ENCODE results near the gene CTXND1.

The CTXND1 gene

DNA sequence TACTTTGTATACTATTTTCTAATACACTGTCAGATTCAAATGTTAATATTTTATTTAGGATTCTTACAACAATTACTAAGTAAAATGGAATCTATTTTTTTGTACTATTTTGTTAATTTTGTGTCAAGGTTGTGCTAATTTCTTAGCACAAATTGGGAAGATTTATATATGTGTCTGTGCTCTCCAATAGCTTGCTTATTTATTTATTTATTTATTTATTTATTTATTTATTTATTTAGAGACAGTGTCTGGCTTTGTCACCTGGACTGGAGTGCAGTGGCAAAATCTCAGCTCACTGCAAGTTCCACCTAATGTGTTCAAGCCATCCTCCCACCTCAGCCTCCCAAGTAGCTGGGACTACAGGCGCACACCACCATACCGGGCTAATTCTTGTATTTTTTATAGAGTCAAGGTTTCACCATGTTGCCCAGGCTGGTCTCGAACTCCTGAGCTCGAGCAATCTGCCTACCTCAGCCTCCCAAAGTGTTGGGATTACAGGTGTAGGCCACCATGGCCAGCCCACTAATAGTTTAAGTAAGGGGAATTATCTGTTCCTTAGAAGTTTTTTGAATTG is 34.6 kb downstream of the CTXND1 start:
- Histone ChIP-seq H3F3A (ENCODE audit: low read depth) (no peaks in the 10 kb centered on the region), H3K4me1 (ENCODE audit: insufficient read depth, low read length, poor library complexity, severe bottlenecking) (no peaks in the 10 kb centered on the region)

GRCh38 chr15:80216911-80217310 is 35.1 kb downstream of the CTXND1 start:
- Histone ChIP-seq H3K4me2 (ENCODE audit: low read depth, low read length, poor library complexity, severe bottlenecking) (no peak overlapping the region), H3K9me2 (replicated peaks; ENCODE audit: low read depth, low read length) (no peaks in the 10 kb centered on the region), H3F3A (ENCODE audit: low read depth) (no peaks in the 10 kb centered on the region), H3K4me1 (ENCODE audit: insufficient read depth, low read length, poor library complexity, severe bottlenecking) (no peaks in the 10 kb centered on the region), H2AFZ (ENCODE audit: low read length) (no peak overlapping the region), H3K9me3 (ENCODE audit: insufficient read depth, low read depth, low read length) (no peaks in the 10 kb centered on the region), H3K9ac (ENCODE audit: low read depth, low read length, poor library complexity, severe bottlenecking) (no peak overlapping the region), H3K79me2 (ENCODE audit: insufficient read depth, low read length) (no peaks in the 10 kb centered on the region), H3K36me3 (ENCODE audit: insufficient read depth, low read length) (no peaks in the 10 kb centered on the region), H3K27me3 (ENCODE audit: insufficient read depth, low read length, poor library complexity, severe bottlenecking) (no peaks in the 10 kb centered on the region), H3K4me3 (ENCODE audit: low read length, poor library complexity, severe bottlenecking) (no peak overlapping the region), H4K20me1 (ENCODE audit: insufficient read depth, low read length, poor library complexity, severe bottlenecking) (no peaks in the 10 kb centered on the region)
- TF ChIP-seq CTCF (conservative IDR thresholded peaks at IDR 0.05; ENCODE audit: low read length) (no peak), EZH2phosphoT487 (IDR thresholded peaks at IDR 0.05; ENCODE audit: borderline replicate concordance) (no peak)

More for the DNA sequence above, 34.6 kb downstream of the CTXND1 start:
- H4K20me1 ChIP-seq (ENCODE audit: insufficient read depth, low read length, poor library complexity, severe bottlenecking) = no peaks in the 10 kb centered on the region
- no peaks in the 10 kb centered on the region for H3K9me3 ChIP-seq (ENCODE audit: insufficient read depth, low read depth, low read length)
- no peak overlapping the region for H3K4me2 ChIP-seq (ENCODE audit: low read depth, low read length, poor library complexity, severe bottlenecking)
- H3K79me2 ChIP-seq (ENCODE audit: insufficient read depth, low read length) = no peaks in the 10 kb centered on the region
- TF ChIP-seq CTCF (conservative IDR thresholded peaks at IDR 0.05; ENCODE audit: low read length) (no peak), EZH2phosphoT487 (IDR thresholded peaks at IDR 0.05; ENCODE audit: borderline replicate concordance) (no peak)
- no peak overlapping the region for H3K9ac ChIP-seq (ENCODE audit: low read depth, low read length, poor library complexity, severe bottlenecking)
- no peaks in the 10 kb centered on the region for H3K9me2 ChIP-seq (replicated peaks; ENCODE audit: low read depth, low read length)
- no peaks in the 10 kb centered on the region for H3K27me3 ChIP-seq (ENCODE audit: insufficient read depth, low read length, poor library complexity, severe bottlenecking)
- H3K36me3 ChIP-seq (ENCODE audit: insufficient read depth, low read length) = no peaks in the 10 kb centered on the region
- H2AFZ ChIP-seq (ENCODE audit: low read length) = no peak overlapping the region
- no peak overlapping the region for H3K4me3 ChIP-seq (ENCODE audit: low read length, poor library complexity, severe bottlenecking)

DNA sequence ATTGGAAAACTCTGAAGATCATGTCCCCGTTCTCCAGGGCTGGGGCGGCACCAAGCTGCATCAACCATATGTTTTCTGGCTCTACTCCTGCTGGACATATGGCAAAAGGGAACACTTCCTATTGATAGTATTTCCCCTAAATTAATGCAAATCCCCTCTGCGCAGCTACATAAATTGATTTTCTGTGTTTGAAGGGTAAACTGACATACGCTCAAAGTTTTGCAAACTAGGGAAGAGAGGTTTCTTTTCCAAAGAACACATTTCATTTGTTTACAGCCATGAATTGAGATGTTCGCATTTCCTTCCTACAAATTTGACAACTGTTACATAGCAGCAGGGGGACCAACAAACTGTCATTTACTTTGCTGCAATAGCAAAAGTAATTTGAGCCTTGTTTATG is 35.9 kb downstream of the CTXND1 start:
- no peak overlapping the region for H2AFZ ChIP-seq (ENCODE audit: low read length)
- H3F3A ChIP-seq (ENCODE audit: low read depth) = no peaks in the 10 kb centered on the region
- no peaks in the 10 kb centered on the region for H3K36me3 ChIP-seq (ENCODE audit: insufficient read depth, low read length)
- H3K27me3 ChIP-seq (ENCODE audit: insufficient read depth, low read length, poor library complexity, severe bottlenecking) = no peaks in the 10 kb centered on the region
- no peaks in the 10 kb centered on the region for H3K79me2 ChIP-seq (ENCODE audit: insufficient read depth, low read length)
- no peaks in the 10 kb centered on the region for H3K9me3 ChIP-seq (ENCODE audit: insufficient read depth, low read depth, low read length)
- H3K4me2 ChIP-seq (ENCODE audit: low read depth, low read length, poor library complexity, severe bottlenecking) = no peak overlapping the region
- H3K9me2 ChIP-seq (replicated peaks; ENCODE audit: low read depth, low read length) = no peaks in the 10 kb centered on the region
- no peak overlapping the region for H3K9ac ChIP-seq (ENCODE audit: low read depth, low read length, poor library complexity, severe bottlenecking)
- TF ChIP-seq CTCF (conservative IDR thresholded peaks at IDR 0.05; ENCODE audit: low read length) (no peak), EZH2phosphoT487 (IDR thresholded peaks at IDR 0.05; ENCODE audit: borderline replicate concordance) (no peak)
- no peaks in the 10 kb centered on the region for H3K4me1 ChIP-seq (ENCODE audit: insufficient read depth, low read length, poor library complexity, severe bottlenecking)
- no peaks in the 10 kb centered on the region for H4K20me1 ChIP-seq (ENCODE audit: insufficient read depth, low read length, poor library complexity, severe bottlenecking)
- no peak overlapping the region for H3K4me3 ChIP-seq (ENCODE audit: low read length, poor library complexity, severe bottlenecking)

Measured in Loucy (cell line).